HepG2 (cell line): Measurements from ENCODE around the gene HTRA3. TPM values are rescaled to one million over a fixed set of nuclear protein-coding genes. Genes with fewer than 3 reads are reported as not detected.

Experiments used
- BHLHE40 ChIP-seq: IDR thresholded peaks from 2 replicates; pipeline ENCODE4 v1.6.1; 2011; ENCODE audit warnings: low read length, improper control_type of control experiment
- MYNN ChIP-seq: sonication (generic); formaldehyde crosslinking; IDR thresholded peaks from 2 replicates; pipeline ENCODE4 v1.4.0; 2020; ENCODE audit warnings: mild to moderate bottlenecking, low read depth, missing genetic modification reagents
- NCOR1 ChIP-seq: fragments of 200-600 bp; sonication (generic); IDR thresholded peaks from 2 replicates; pipeline ENCODE4 v1.7.0; 2017; ENCODE audit warnings: antibody characterized with exemption, low read length, borderline replicate concordance
- PBX2 ChIP-seq: IDR thresholded peaks from 2 replicates; pipeline ENCODE4 v1.6.1; 2016; ENCODE audit warnings: control low read depth
- PCBP1 ChIP-seq: fragments of 200-400 bp; formaldehyde crosslinking; IDR thresholded peaks from 2 replicates; pipeline ENCODE4 v1.6.1; 2017; ENCODE audit warnings: mild to moderate bottlenecking, low read depth, low read length, borderline replicate concordance
- RBFOX2 ChIP-seq: fragments of 200-400 bp; formaldehyde crosslinking; IDR thresholded peaks from 2 replicates; pipeline ENCODE4 v1.6.1; 2017; ENCODE audit warnings: low read depth, mild to moderate bottlenecking, low read length
- SALL1 ChIP-seq: sonication (generic); formaldehyde crosslinking; IDR thresholded peaks from 2 replicates; pipeline ENCODE4 v1.8.0; 2022; ENCODE audit warnings: mild to moderate bottlenecking, missing genetic modification reagents
- SKIL ChIP-seq: sonication (generic); formaldehyde crosslinking; IDR thresholded peaks from 2 replicates; pipeline ENCODE4 v1.8.0; 2022; ENCODE audit warnings: missing genetic modification reagents, mild to moderate bottlenecking, moderate library complexity, borderline replicate concordance
- SMARCE1 ChIP-seq: fragments of 450-650 bp; IDR thresholded peaks from 2 replicates; pipeline ENCODE4 v1.6.1; 2017; ENCODE audit warnings: borderline replicate concordance
- ZBTB7A ChIP-seq: sonication (generic); formaldehyde crosslinking; IDR thresholded peaks from 2 replicates; pipeline ENCODE4 v1.8.0; 2022; ENCODE audit warnings: mild to moderate bottlenecking, missing genetic modification reagents
- ZNF432 ChIP-seq: sonication (generic); formaldehyde crosslinking; IDR thresholded peaks from 2 replicates; pipeline ENCODE4 v1.5.0; 2020; ENCODE audit warnings: missing genetic modification reagents, mild to moderate bottlenecking, borderline replicate concordance
- ZNF564 ChIP-seq: sonication (generic); formaldehyde crosslinking; IDR thresholded peaks from 2 replicates; pipeline ENCODE4 v1.8.1; 2023; ENCODE audit warnings: mild to moderate bottlenecking, missing genetic modification reagents
- ZNF574 ChIP-seq: sonication (generic); formaldehyde crosslinking; IDR thresholded peaks from 2 replicates; pipeline ENCODE4 v1.4.0; 2020; ENCODE audit warnings: missing genetic modification reagents
- ZNF746 ChIP-seq: sonication (generic); formaldehyde crosslinking; IDR thresholded peaks from 2 replicates; pipeline ENCODE4 v1.8.0; 2022; ENCODE audit warnings: mild to moderate bottlenecking, missing genetic modification reagents
- ZNF768 ChIP-seq: sonication (generic); formaldehyde crosslinking; IDR thresholded peaks from 2 replicates; pipeline ENCODE4 v1.4.0; 2020; ENCODE audit warnings: missing genetic modification reagents
- ZNF839 ChIP-seq: sonication (generic); formaldehyde crosslinking; IDR thresholded peaks from 2 replicates; pipeline ENCODE4 v1.4.0; 2020; ENCODE audit warnings: missing genetic modification reagents, mild to moderate bottlenecking, borderline replicate concordance
- ZNF891 ChIP-seq: sonication (generic); formaldehyde crosslinking; IDR thresholded peaks from 2 replicates; pipeline ENCODE4 v1.5.0; 2020; ENCODE audit warnings: mild to moderate bottlenecking, missing genetic modification reagents
- ZSCAN12 ChIP-seq: sonication (generic); formaldehyde crosslinking; IDR thresholded peaks from 2 replicates; pipeline ENCODE4 v1.9.0; 2021; ENCODE audit warnings: mild to moderate bottlenecking, missing genetic modification reagents
- ZSCAN31 ChIP-seq: sonication (generic); formaldehyde crosslinking; IDR thresholded peaks from 2 replicates; pipeline ENCODE4 v1.5.0; 2020; ENCODE audit warnings: low read depth, mild to moderate bottlenecking, missing genetic modification reagents
- polyA plus RNA-seq, 8 experiments: library from polyadenylated mRNA; depleted of rRNA in 3 of 8; stranded (reverse) in 7 of 8; unstranded in 1 of 8; fragments of >200 nt; fragmentation: Illumina TruSeq in 4 of 8; extraction: Trizol in 4 of 8; gene quantifications; 2 replicates each; pipeline versions ENCODE4 v1.2.1 to v1.2.3, GENCODE V29; 2011 to 2016; ENCODE audit warnings: low read depth in 4 of 8, missing spikeins in 1 of 8, mixed read lengths in 1 of 8; ENCODE audit not compliant: insufficient read depth in 1 of 8
- total RNA-seq, 5 experiments: library from RNA; depleted of rRNA; stranded (reverse); fragments of >200 nt; fragmentation: Illumina TruSeq; extraction: Trizol; gene quantifications; 2 replicates each; pipeline ENCODE4 v1.2.3, GENCODE V29; 2016; ENCODE audit warnings: low read depth in 1 of 5

The HTRA3 gene
- total and polyA plus RNA-seq, 2 of the 13 experiments (the other 11 are each of a cell fraction or from before 2014, with no cell fraction given): 0.17 TPM; not detected in 1

- TF ChIP-seq RBFOX2 (no peak), ZNF768 (no peak), ZNF432 (CRISPR knock-in tag) (no peak), MYNN (CRISPR knock-in tag) (no peak), ZNF574 (CRISPR knock-in tag) (no peak), PBX2 (CRISPR knock-in tag) (no peak), SALL1 (CRISPR knock-in tag) (no peak), ZNF746 (CRISPR knock-in tag) (no peak), ZSCAN31 (CRISPR knock-in tag) (no peak), SMARCE1 (no peak), ZNF839 (no peak), PCBP1 (no peak), NCOR1 (peak; percentile 38; the same call in 1 of the 2 replicates), BHLHE40 (no peak), ZNF564 (CRISPR knock-in tag) (no peak), ZSCAN12 (CRISPR knock-in tag) (no peak), ZBTB7A (CRISPR knock-in tag) (no peak), SKIL (CRISPR knock-in tag) (0 out of 2 replicates have a peak, but pooled peaks have one; percentile 15), ZNF891 (CRISPR knock-in tag) (no peak)
Measured at GRCh38 chr4:8303485-8304281, 34.1 kb downstream of the HTRA3 start (continued).
